CD4-positive, alpha-beta T cell (primary cell): Measurements from ENCODE around the gene BCAS1. TPM values are rescaled to one million over a fixed set of nuclear protein-coding genes. Genes with fewer than 3 reads are reported as not detected.

Source experiments
- ATAC-seq: fragments of 200-7000 bp; cut with Tn5 transposase; one replicate; pipeline ENCODE4 v1.10.0; 2022; ENCODE audit warnings: mild to moderate bottlenecking; ENCODE audit not compliant: poor library complexity
- CTCF ChIA-PET: fragments of 350-600 bp; sonication (Branson Sonifier 250); formaldehyde crosslinking; loops from one replicate; lab custom pipeline; 2021; ENCODE audit warnings: antibody characterized with exemption, inconsistent platforms; lab: Charles Lee
- POLR2A ChIA-PET: fragments of 350-600 bp; sonication (Branson Sonifier 250); formaldehyde crosslinking; loops from one replicate; lab custom pipeline; 2021; ENCODE audit warnings: antibody characterized with exemption, inconsistent platforms; lab: Charles Lee
- DNase-seq, 14 experiments: peaks; one replicate each; pipeline ENCODE4 v3.0.0-alpha.2; 2013 to 2020; ENCODE audit warnings: mixed read lengths in 2 of 14
- H3K27ac ChIP-seq, 2 donors: one replicate each; pipeline versions ENCODE4 v1.5.1 to v1.7.0; 2013; ENCODE audit warnings: low read length in 2 of 2, low read depth in 1 of 2, mild to moderate bottlenecking in 1 of 2
- H3K27me3 ChIP-seq, 2 experiments: 1 replicate in 1 of 2; 2 replicates in 1 of 2; pipeline versions ENCODE4 v1.6.1 to v1.7.0; 2013; ENCODE audit warnings: low read length in 2 of 2, control low read depth in 1 of 2, mild to moderate bottlenecking in 1 of 2, moderate library complexity in 1 of 2; ENCODE audit not compliant: insufficient read depth in 2 of 2, control insufficient read depth in 1 of 2
- H3K36me3 ChIP-seq: one replicate; pipeline ENCODE4 v1.6.1; 2013; ENCODE audit warnings: low read length, control low read depth; ENCODE audit not compliant: insufficient read depth
- H3K4me1 ChIP-seq: one replicate; pipeline ENCODE4 v1.6.1; 2013; ENCODE audit warnings: low read length, control low read depth; ENCODE audit not compliant: insufficient read depth
- H3K4me3 ChIP-seq: one replicate; pipeline ENCODE4 v1.5.1; 2013; ENCODE audit warnings: mild to moderate bottlenecking, low read length, moderate library complexity
- H3K9me3 ChIP-seq, 2 experiments: 1 replicate in 1 of 2; 2 replicates in 1 of 2; pipeline versions ENCODE4 v1.6.1 to v1.7.0; 2013; ENCODE audit warnings: low read length in 2 of 2, mild to moderate bottlenecking in 2 of 2, control low read depth in 1 of 2, moderate library complexity in 1 of 2; ENCODE audit not compliant: control insufficient read depth in 1 of 2, insufficient read depth in 1 of 2
- H3K27ac Mint-ChIP-seq: one replicate; pipeline ENCODE4 v1.8.0; 2020; ENCODE audit warnings: mixed read lengths
- H3K27me3 Mint-ChIP-seq: one replicate; pipeline ENCODE4 v1.8.0; 2021; ENCODE audit warnings: mixed read lengths
- H3K36me3 Mint-ChIP-seq: one replicate; pipeline ENCODE4 v1.8.0; 2021; ENCODE audit warnings: low read depth, mixed read lengths
- H3K4me1 Mint-ChIP-seq: one replicate; pipeline ENCODE4 v1.8.0; 2021; ENCODE audit warnings: low read depth, mixed read lengths
- H3K4me3 Mint-ChIP-seq: one replicate; pipeline ENCODE4 v1.8.0; 2020; ENCODE audit warnings: mild to moderate bottlenecking, mixed read lengths
- H3K9me3 Mint-ChIP-seq: one replicate; pipeline ENCODE4 v1.8.0; 2020; ENCODE audit warnings: mixed read lengths
- intact Hi-C, 2 experiments: fragments of 100-400 bp; cut with DNase I in 1 of 2; cut with micrococcal nuclease in 1 of 2; formaldehyde crosslinking; loops; one replicate each; pipeline versions ENCODE4 v1.15.1 to v1.9.0; 2023 to 2025; cut with DNase I, micrococcal nuclease
- total RNA-seq, 174 experiments: library from RNA in 2 of 174; stranded (reverse) in 2 of 174; gene quantifications; one replicate each; pipeline ENCODE4 v1.2.3 and lab custom pipeline; 2021 to 2026
- TF ChIP-seq, protein P1 (sequence below): fragments of 200-600 bp; IDR thresholded peaks from one replicate; pipeline ENCODE4 v1.8.0; 2022; ENCODE audit warnings: antibody characterized with exemption, mild to moderate bottlenecking

Gene BCAS1
- total RNA-seq, 2 experiments from 2014 or later = 0.20 to 0.27 TPM

DNA sequence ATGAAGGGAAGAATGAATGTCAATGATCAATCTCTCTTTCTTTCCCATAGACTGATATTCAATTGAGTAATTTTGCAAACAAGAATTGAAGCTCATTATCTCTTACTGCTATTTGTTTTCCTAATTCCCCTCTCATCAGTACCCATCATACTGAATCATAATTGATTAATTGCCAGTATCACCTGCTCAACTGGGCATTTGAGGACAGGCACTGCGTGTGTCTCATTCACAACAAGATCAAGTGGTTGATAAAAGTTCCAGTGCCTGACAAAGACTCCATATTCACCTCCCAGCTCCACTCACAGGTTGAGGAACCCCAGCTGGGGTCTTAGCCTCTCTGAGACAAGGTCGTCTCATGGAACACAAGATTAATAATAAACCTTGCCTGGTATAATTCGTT lies 67.7 kb downstream of the BCAS1 start:
- Histone ChIP-seq H3K36me3 (no peaks in the 10 kb centered on the region), H3K27ac (no peak overlapping the region), H3K27me3 (no peaks in the 10 kb centered on the region), H3K4me3 (no peak overlapping the region), H3K4me1 (no peaks in the 10 kb centered on the region), H3K9me3 (peaks cover 5 to 24% of the 10 kb centered on the region in 2 experiments)
- peaks cover 16% of the 10 kb centered on the region for H3K9me3 Mint-ChIP-seq
- ChIA-PET CTCF (interaction anchor here (0.7 kb wide), 1 partner anchor 100 kb away, joined by 3 read pairs; no protein-coding TSS in a partner anchor), POLR2A (no interaction called here)
- DNase-seq (no peak), ATAC-seq (no peak)
- peaks cover 28% of the 10 kb centered on the region for H3K27me3 Mint-ChIP-seq
- no peaks in the 10 kb centered on the region for H3K4me1 Mint-ChIP-seq
- H3K4me3 Mint-ChIP-seq = no peak overlapping the region
- no peaks in the 10 kb centered on the region for H3K36me3 Mint-ChIP-seq
- TF ChIP-seq, protein P1, sequence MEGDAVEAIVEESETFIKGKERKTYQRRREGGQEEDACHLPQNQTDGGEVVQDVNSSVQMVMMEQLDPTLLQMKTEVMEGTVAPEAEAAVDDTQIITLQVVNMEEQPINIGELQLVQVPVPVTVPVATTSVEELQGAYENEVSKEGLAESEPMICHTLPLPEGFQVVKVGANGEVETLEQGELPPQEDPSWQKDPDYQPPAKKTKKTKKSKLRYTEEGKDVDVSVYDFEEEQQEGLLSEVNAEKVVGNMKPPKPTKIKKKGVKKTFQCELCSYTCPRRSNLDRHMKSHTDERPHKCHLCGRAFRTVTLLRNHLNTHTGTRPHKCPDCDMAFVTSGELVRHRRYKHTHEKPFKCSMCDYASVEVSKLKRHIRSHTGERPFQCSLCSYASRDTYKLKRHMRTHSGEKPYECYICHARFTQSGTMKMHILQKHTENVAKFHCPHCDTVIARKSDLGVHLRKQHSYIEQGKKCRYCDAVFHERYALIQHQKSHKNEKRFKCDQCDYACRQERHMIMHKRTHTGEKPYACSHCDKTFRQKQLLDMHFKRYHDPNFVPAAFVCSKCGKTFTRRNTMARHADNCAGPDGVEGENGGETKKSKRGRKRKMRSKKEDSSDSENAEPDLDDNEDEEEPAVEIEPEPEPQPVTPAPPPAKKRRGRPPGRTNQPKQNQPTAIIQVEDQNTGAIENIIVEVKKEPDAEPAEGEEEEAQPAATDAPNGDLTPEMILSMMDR = no peak
- H3K27ac Mint-ChIP-seq = no peak overlapping the region
- intact Hi-C loops = no loop called here

DNA sequence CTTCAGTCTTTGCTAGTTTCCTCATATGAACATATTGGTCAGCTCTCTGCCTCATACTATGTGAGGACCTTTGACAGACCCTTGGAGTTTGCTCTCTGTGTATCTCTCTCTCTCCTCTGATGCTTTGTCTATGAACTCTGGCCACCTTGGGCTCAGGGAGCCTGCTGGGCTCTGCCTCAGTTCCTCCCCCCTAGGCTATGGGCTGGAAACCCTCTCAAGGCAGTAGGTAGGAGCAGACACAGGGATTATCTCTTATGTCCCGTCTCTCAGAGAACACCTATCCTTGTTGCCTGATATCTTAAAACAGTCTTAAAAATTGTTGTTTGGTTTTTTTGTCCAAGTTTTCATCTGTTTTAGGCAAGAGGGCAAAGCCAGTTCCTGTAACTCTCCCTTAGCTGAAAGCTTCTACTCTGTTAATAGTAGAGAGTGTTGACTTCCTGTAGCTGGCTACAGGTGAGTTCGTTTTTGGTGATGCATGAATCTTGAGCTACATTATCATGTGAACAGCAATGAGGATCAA lies 68.3 kb downstream of the BCAS1 start:
- H3K9me3 Mint-ChIP-seq = peaks cover 16% of the 10 kb centered on the region
- H3K4me1 Mint-ChIP-seq = no peaks in the 10 kb centered on the region
- intact Hi-C loops = no loop called here
- ChIA-PET CTCF (no interaction called here), POLR2A (no interaction called here)
- Histone ChIP-seq H3K4me3 (no peak overlapping the region), H3K27me3 (no peaks in the 10 kb centered on the region), H3K9me3 (peaks cover 8 to 24% of the 10 kb centered on the region in 2 experiments), H3K27ac (no peak overlapping the region), H3K36me3 (no peaks in the 10 kb centered on the region), H3K4me1 (no peaks in the 10 kb centered on the region)
- H3K27ac Mint-ChIP-seq = no peak overlapping the region
- no peak overlapping the region for H3K4me3 Mint-ChIP-seq
- H3K27me3 Mint-ChIP-seq = peaks cover 26% of the 10 kb centered on the region
- TF ChIP-seq, protein P1 = no peak
- ATAC-seq (no peak), DNase-seq (no peak)
- no peaks in the 10 kb centered on the region for H3K36me3 Mint-ChIP-seq

DNA sequence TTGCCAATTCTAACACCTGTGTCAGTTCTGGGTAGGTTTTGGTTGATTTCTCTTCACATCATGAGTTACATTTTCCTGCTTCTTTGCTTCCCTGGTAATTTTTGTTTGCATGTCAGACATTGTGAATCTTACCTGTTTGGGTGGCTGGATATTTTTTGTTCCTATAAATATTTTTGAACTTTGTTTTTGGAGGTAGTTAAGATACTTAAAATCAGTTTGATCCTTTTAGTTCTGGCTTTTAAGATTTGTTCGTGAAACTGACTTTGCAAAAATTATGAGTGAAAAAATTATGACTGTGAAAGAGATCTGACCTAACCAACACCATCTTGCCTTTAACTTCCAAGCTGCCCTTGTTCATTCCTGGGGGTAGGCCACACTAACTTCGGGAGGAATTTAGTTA lies 69.5 kb downstream of the BCAS1 start:
- H3K4me1 Mint-ChIP-seq = no peaks in the 10 kb centered on the region
- no peak overlapping the region for H3K4me3 Mint-ChIP-seq
- ATAC-seq = no peak
- peaks cover 16% of the 10 kb centered on the region for H3K9me3 Mint-ChIP-seq
- H3K27me3 ChIP-seq = no peaks in the 10 kb centered on the region
- no peak overlapping the region for H3K4me3 ChIP-seq
- intact Hi-C loops = no loop called here
- no peaks in the 10 kb centered on the region for H3K36me3 Mint-ChIP-seq
- DNase-seq = no peak
- POLR2A ChIA-PET = no interaction called here
- H3K4me1 ChIP-seq = no peaks in the 10 kb centered on the region
- peaks cover 33% of the 10 kb centered on the region for H3K27me3 Mint-ChIP-seq
- no peak overlapping the region for H3K27ac Mint-ChIP-seq
- H3K27ac ChIP-seq = no peak overlapping the region
- CTCF ChIA-PET = no interaction called here
- TF ChIP-seq, protein P1 = no peak
- H3K9me3 ChIP-seq = peaks cover 8 to 24% of the 10 kb centered on the region in 2 experiments
- no peaks in the 10 kb centered on the region for H3K36me3 ChIP-seq
